ENCODE results near the gene TTC39A. TPM values are rescaled to one million over a fixed set of nuclear protein-coding genes. Genes with fewer than 3 reads are reported as not detected.

The TTC39A gene
- total RNA-seq, 1 donor from 2014 or later = 1.4 TPM

DNA sequence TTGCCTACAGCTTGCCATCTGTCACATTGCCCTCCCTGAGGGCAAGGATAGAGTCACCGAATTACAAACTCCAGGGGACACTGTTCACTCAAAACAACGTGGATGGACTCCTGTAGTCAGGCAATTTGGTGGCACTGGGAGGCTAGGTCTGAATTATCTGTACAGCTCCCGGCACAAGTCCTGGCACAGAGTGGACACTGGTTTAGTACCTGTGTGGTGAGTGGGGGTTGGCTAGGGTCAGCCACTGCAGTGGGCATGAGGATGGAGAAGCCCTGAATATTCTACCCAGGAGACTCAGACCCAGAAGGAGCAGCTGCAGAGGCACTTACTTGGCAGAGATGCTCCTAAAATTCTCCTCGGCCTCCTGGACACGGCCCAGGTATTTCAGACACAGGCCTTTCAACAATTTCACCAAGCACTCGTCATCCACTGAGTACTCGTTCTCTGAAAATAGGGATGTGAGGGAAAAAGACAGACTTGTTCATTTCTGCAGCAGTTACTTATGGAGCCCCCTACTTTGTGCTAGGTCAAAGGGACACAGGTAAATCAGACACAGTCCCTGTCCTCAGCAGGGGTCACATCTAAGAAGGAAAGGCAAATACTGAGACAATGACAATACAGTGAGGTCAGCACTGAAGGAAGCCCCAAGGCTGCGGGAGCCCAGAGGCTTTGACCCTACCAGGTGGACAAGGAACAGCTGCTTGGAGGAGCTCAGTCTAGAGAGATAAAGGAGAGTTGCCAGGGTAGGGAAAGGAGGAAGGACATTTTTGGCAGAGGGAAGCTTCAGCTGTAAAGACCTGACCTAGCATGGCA is 40.5 kb downstream of the TTC39A start:
- TF ChIP-seq EZH2 (IDR thresholded peaks at IDR 0.05; ENCODE audit: insufficient read depth, low read length) (no peak), CTCF (IDR thresholded peaks at IDR 0.05; ENCODE audit: insufficient read depth, low read depth, low read length) (no peak)
- Histone ChIP-seq H3K36me3 (ENCODE audit: insufficient read depth, low read length) (peaks cover 3% of the 10 kb centered on the region), H3K27ac (ENCODE audit: low read depth, low read length) (no peak overlapping the region), H3K27me3 (ENCODE audit: insufficient read depth, low read length) (no peaks in the 10 kb centered on the region), H3K79me2 (ENCODE audit: insufficient read depth, low read length) (no peaks in the 10 kb centered on the region), H3K4me2 (ENCODE audit: low read length) (no peak overlapping the region), H3K4me3 (ENCODE audit: insufficient read depth, low read depth, low read length) (no peak overlapping the region), H3K4me1 (ENCODE audit: insufficient read depth, low read length) (peaks cover 1% of the 10 kb centered on the region), H2AFZ (ENCODE audit: low read depth, low read length) (no peak overlapping the region), H3K9ac (ENCODE audit: low read length) (no peak overlapping the region), H4K20me1 (ENCODE audit: insufficient read depth, low read length) (no peaks in the 10 kb centered on the region), H3K9me3 (ENCODE audit: insufficient read depth, low read depth, low read length) (no peaks in the 10 kb centered on the region)
- peaks cover 11% of the 10 kb centered on the region for H3K36me3 Mint-ChIP-seq (ENCODE audit: low read depth, unreplicated experiment)
- FAIRE-seq (no peak), DNase-seq (ENCODE audit: low read depth) (no peak)
- no peaks in the 10 kb centered on the region for H3K9me3 Mint-ChIP-seq (ENCODE audit: unreplicated experiment)
- no peak overlapping the region for H3K4me3 Mint-ChIP-seq (ENCODE audit: unreplicated experiment)
- H3K27ac Mint-ChIP-seq (ENCODE audit: unreplicated experiment) = no peak overlapping the region
- no peaks in the 10 kb centered on the region for H3K27me3 Mint-ChIP-seq (ENCODE audit: low read depth, unreplicated experiment)
- H3K4me1 Mint-ChIP-seq (ENCODE audit: low read depth, unreplicated experiment) = peaks cover 2% of the 10 kb centered on the region

DNA sequence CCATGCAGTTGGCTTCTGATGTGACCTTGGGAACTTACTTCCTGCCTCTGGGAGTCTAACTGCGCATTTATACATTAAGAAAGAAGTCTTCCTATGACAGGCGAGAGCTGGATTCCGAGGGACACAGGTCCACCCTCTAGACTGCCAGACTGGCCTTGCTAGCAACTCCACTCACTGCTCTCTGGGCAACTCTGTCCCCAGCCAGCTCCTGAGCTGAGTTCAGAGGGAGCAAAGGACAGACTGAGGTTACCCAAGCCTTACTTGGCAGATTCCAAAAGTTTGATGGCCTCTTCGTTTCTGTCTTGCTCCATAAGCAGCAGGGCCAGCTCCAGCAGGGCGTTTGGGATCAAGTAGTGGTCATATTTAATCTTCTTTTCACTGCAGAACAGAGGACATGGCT is 41.8 kb downstream of the TTC39A start:
- Histone ChIP-seq H3K4me2 (ENCODE audit: low read length) (no peak overlapping the region), H4K20me1 (ENCODE audit: insufficient read depth, low read length) (peaks cover 8% of the 10 kb centered on the region), H3K4me3 (ENCODE audit: insufficient read depth, low read depth, low read length) (no peak overlapping the region), H3K9ac (ENCODE audit: low read length) (no peak overlapping the region), H3K27me3 (ENCODE audit: insufficient read depth, low read length) (no peaks in the 10 kb centered on the region), H2AFZ (ENCODE audit: low read depth, low read length) (no peak overlapping the region), H3K9me3 (ENCODE audit: insufficient read depth, low read depth, low read length) (no peaks in the 10 kb centered on the region), H3K79me2 (ENCODE audit: insufficient read depth, low read length) (no peaks in the 10 kb centered on the region), H3K36me3 (ENCODE audit: insufficient read depth, low read length) (peaks cover 3% of the 10 kb centered on the region), H3K4me1 (ENCODE audit: insufficient read depth, low read length) (peaks cover 4% of the 10 kb centered on the region), H3K27ac (ENCODE audit: low read depth, low read length) (no peak overlapping the region)
- H3K9me3 Mint-ChIP-seq (ENCODE audit: unreplicated experiment) = no peaks in the 10 kb centered on the region
- H3K27ac Mint-ChIP-seq (ENCODE audit: unreplicated experiment) = no peak overlapping the region
- peaks cover 9% of the 10 kb centered on the region for H3K4me1 Mint-ChIP-seq (ENCODE audit: low read depth, unreplicated experiment)
- FAIRE-seq (no peak), DNase-seq (ENCODE audit: low read depth) (no peak)
- peaks cover 11% of the 10 kb centered on the region for H3K36me3 Mint-ChIP-seq (ENCODE audit: low read depth, unreplicated experiment)
- no peak overlapping the region for H3K4me3 Mint-ChIP-seq (ENCODE audit: unreplicated experiment)
- TF ChIP-seq CTCF (IDR thresholded peaks at IDR 0.05; ENCODE audit: insufficient read depth, low read depth, low read length) (no peak), EZH2 (IDR thresholded peaks at IDR 0.05; ENCODE audit: insufficient read depth, low read length) (no peak)
- no peaks in the 10 kb centered on the region for H3K27me3 Mint-ChIP-seq (ENCODE audit: low read depth, unreplicated experiment)

- no peak for TF ChIP-seq CTCF (IDR thresholded peaks at IDR 0.05; ENCODE audit: insufficient read depth, low read depth, low read length)
- TF ChIP-seq EZH2 (IDR thresholded peaks at IDR 0.05; ENCODE audit: insufficient read depth, low read length) = no peak
- peaks cover 4% of the 10 kb centered on the region for H3K4me1 ChIP-seq (ENCODE audit: insufficient read depth, low read length)
- no peaks in the 10 kb centered on the region for H3K79me2 ChIP-seq (ENCODE audit: insufficient read depth, low read length)
- no peak for FAIRE-seq
- peaks cover 11% of the 10 kb centered on the region for H3K36me3 Mint-ChIP-seq (ENCODE audit: low read depth, unreplicated experiment)
- no peak overlapping the region for H3K27ac Mint-ChIP-seq (ENCODE audit: unreplicated experiment)
- no peaks in the 10 kb centered on the region for H3K27me3 ChIP-seq (ENCODE audit: insufficient read depth, low read length)
- no peak overlapping the region for H3K4me3 ChIP-seq (ENCODE audit: insufficient read depth, low read depth, low read length)
- peaks cover 3% of the 10 kb centered on the region for H3K36me3 ChIP-seq (ENCODE audit: insufficient read depth, low read length)
- DNase-seq (ENCODE audit: low read depth) = no peak
- no peak overlapping the region for H3K4me2 ChIP-seq (ENCODE audit: low read length)
- H3K9me3 Mint-ChIP-seq (ENCODE audit: unreplicated experiment) = no peaks in the 10 kb centered on the region
- H3K4me1 Mint-ChIP-seq (ENCODE audit: low read depth, unreplicated experiment) = peaks cover 9% of the 10 kb centered on the region
- H3K27ac ChIP-seq (ENCODE audit: low read depth, low read length) = no peak overlapping the region
- H3K9ac ChIP-seq (ENCODE audit: low read length) = no peak overlapping the region
- H3K4me3 Mint-ChIP-seq (ENCODE audit: unreplicated experiment) = no peak overlapping the region
- H3K27me3 Mint-ChIP-seq (ENCODE audit: low read depth, unreplicated experiment) = no peaks in the 10 kb centered on the region
- no peaks in the 10 kb centered on the region for H3K9me3 ChIP-seq (ENCODE audit: insufficient read depth, low read depth, low read length)
- H4K20me1 ChIP-seq (ENCODE audit: insufficient read depth, low read length) = peaks cover 10% of the 10 kb centered on the region
- H2AFZ ChIP-seq (ENCODE audit: low read depth, low read length) = no peak overlapping the region
These were observed 42.4 kb downstream of the TTC39A start for GRCh38 chr1:51287966-51288365.
